HG03064 (cell line): ENCODE data around the gene NDFIP1.

Source experiments
- ATAC-seq: cut with Tn5 transposase; IDR thresholded peaks from one replicate; pipeline ENCODE4 v1.9.1; 2021; ENCODE audit warnings: low read depth; ENCODE audit not compliant: unreplicated experiment

NDFIP1 gene

GRCh38 chr5:142117579-142118151 is 9.1 kb downstream of the NDFIP1 start:
- ATAC-seq = no peak

- no peak for ATAC-seq
Measured at GRCh38 chr5:142118155-142118686, 9.6 kb downstream of the NDFIP1 start.

- ATAC-seq = no peak
Measured at GRCh38 chr5:142119051-142119625, 10.6 kb downstream of the NDFIP1 start.

- ATAC-seq = no peak
Measured at GRCh38 chr5:142120247-142120935, 11.8 kb downstream of the NDFIP1 start.

GRCh38 chr5:142122121-142122520 is 13.5 kb downstream of the NDFIP1 start:
- ATAC-seq = no peak

GRCh38 chr5:142125378-142125777 is 16.8 kb downstream of the NDFIP1 start:
- ATAC-seq = no peak

- no peak for ATAC-seq
Measured at GRCh38 chr5:142125963-142126362, 17.4 kb downstream of the NDFIP1 start.

- no peak for ATAC-seq
Measured at GRCh38 chr5:142128675-142129208, 20.2 kb downstream of the NDFIP1 start.

- ATAC-seq = no peak
Measured at GRCh38 chr5:142129446-142130066, 21.0 kb downstream of the NDFIP1 start.

- ATAC-seq = no peak
Measured at GRCh38 chr5:142131394-142131793, 22.8 kb downstream of the NDFIP1 start.

- no peak for ATAC-seq
Measured at GRCh38 chr5:142132916-142133315, 24.3 kb downstream of the NDFIP1 start.

- ATAC-seq = no peak
Measured at GRCh38 chr5:142133330-142134206, 25.0 kb downstream of the NDFIP1 start.

- no peak for ATAC-seq
Measured at GRCh38 chr5:142134331-142135010, 25.9 kb downstream of the NDFIP1 start.

GRCh38 chr5:142141463-142141862 is 32.9 kb downstream of the NDFIP1 start:
- no peak for ATAC-seq

- no peak for ATAC-seq
Measured at GRCh38 chr5:142143878-142144277, 35.3 kb downstream of the NDFIP1 start.

- ATAC-seq = no peak
Measured at GRCh38 chr5:142145106-142145900, 36.7 kb downstream of the NDFIP1 start.

- no peak for ATAC-seq
Measured at GRCh38 chr5:142149363-142149762, 40.8 kb downstream of the NDFIP1 start.

- no peak for ATAC-seq
Measured at GRCh38 chr5:142150431-142150830, 41.9 kb downstream of the NDFIP1 start.
